Breast epithelium (tissue), 4 donors: ENCODE results near the gene PPDPF. TPM values are rescaled to one million over a fixed set of nuclear protein-coding genes. Genes with fewer than 3 reads are reported as not detected.

ENCODE experiments used
- DNase-seq, 2 donors: peaks; one replicate each; pipeline ENCODE4 v3.0.0-alpha.2; 2019; ENCODE audit warnings: low spot score in 2 of 2
- H3K27ac ChIP-seq, 2 donors: fragments of 200-600 bp; sonication (generic) in 1 of 2; one replicate each; pipeline ENCODE4 v1.5.1; 2016 to 2019; ENCODE audit warnings: mild to moderate bottlenecking in 1 of 2
- H3K27me3 ChIP-seq, 2 donors: fragments of 200-600 bp; sonication (generic) in 1 of 2; one replicate each; pipeline versions ENCODE4 v1.5.1 to v1.6.0; 2017 to 2019; ENCODE audit warnings: control low read depth in 1 of 2, mild to moderate bottlenecking in 1 of 2
- H3K36me3 ChIP-seq: fragments of 200-600 bp; one replicate; pipeline ENCODE4 v1.5.1; 2019
- H3K4me1 ChIP-seq, 2 donors: fragments of 200-600 bp; sonication (generic); one replicate each; pipeline ENCODE4 v1.5.1; 2016 to 2019; ENCODE audit warnings: control low read depth in 1 of 2
- H3K4me3 ChIP-seq, 3 donors: fragments of 200-600 bp; sonication (generic); 1 replicate in 2 of 3; 2 replicates in 1 of 3; pipeline ENCODE4 v1.5.1; 2016 to 2019; ENCODE audit warnings: mild to moderate bottlenecking in 3 of 3, moderate library complexity in 2 of 3
- H3K9me3 ChIP-seq, 2 donors: fragments of 200-600 bp; sonication (generic) in 1 of 2; one replicate each; pipeline ENCODE4 v1.5.1; 2016 to 2019; ENCODE audit warnings: control low read depth in 1 of 2
- CTCF ChIP-seq, 3 donors: fragments of 450-650 bp; IDR thresholded peaks; one replicate each; pipeline ENCODE4 v1.5.1; 2016 to 2017; ENCODE audit warnings: antibody characterized with exemption in 3 of 3, mild to moderate bottlenecking in 3 of 3, moderate library complexity in 3 of 3
- POLR2A ChIP-seq: fragments of 450-650 bp; IDR thresholded peaks from one replicate; pipeline ENCODE4 v1.6.1; 2016; ENCODE audit warnings: antibody characterized with exemption, mild to moderate bottlenecking, moderate library complexity
- POLR2AphosphoS5 ChIP-seq, 3 donors: sonication (generic); formaldehyde crosslinking; IDR thresholded peaks; one replicate each; pipeline ENCODE4 v1.6.1; 2017; ENCODE audit warnings: antibody characterized with exemption in 3 of 3
- intact Hi-C: fragments of 100-400 bp; cut with DNase I; formaldehyde crosslinking; loops from one replicate; pipeline ENCODE4 v1.15.1; 2023; ENCODE audit warnings: low total_unique reads
- total RNA-seq, 3 donors: library from RNA; depleted of rRNA; stranded (reverse); fragments of >200 nt; gene quantifications; one replicate each; pipeline ENCODE4 v1.1.0, GENCODE V29; 2016

The PPDPF gene
- total RNA-seq, 3 donors from 2014 or later: 71.8 to 151 (median 133) TPM

- Histone ChIP-seq H3K9me3 (no peaks in the 10 kb centered on the region), H3K27me3 (peaks cover 0 to 62% of the 10 kb centered on the region in 2 donors), H3K4me3 (no peak overlapping the region), H3K36me3 (no peaks in the 10 kb centered on the region), H3K4me1 (no peaks in the 10 kb centered on the region), H3K27ac (no peak overlapping the region)
- no peak for DNase-seq
- TF ChIP-seq POLR2AphosphoS5 (IDR thresholded peaks at IDR 0.05): no peak
- TF ChIP-seq POLR2A: no peak
- no peak for TF ChIP-seq CTCF (IDR thresholded peaks at IDR 0.05)
- intact Hi-C loops: no loop called here
Measured at GRCh38 chr20:63492518-63492917, 28.0 kb upstream of the PPDPF start.

GRCh38 chr20:63492982-63493381 is 27.6 kb upstream of the PPDPF start:
- TF ChIP-seq POLR2A: no peak
- Histone ChIP-seq H3K27ac (no peak overlapping the region), H3K9me3 (no peaks in the 10 kb centered on the region), H3K27me3 (peaks cover 0 to 62% of the 10 kb centered on the region in 2 donors), H3K4me1 (no peaks in the 10 kb centered on the region), H3K36me3 (no peaks in the 10 kb centered on the region), H3K4me3 (no peak overlapping the region)
- DNase-seq: no peak
- intact Hi-C loops: no loop called here

GRCh38 chr20:63493563-63494020 is 27.0 kb upstream of the PPDPF start:
- no peak overlapping the region for H3K27ac ChIP-seq

GRCh38 chr20:63494084-63494419 is 26.5 kb upstream of the PPDPF start:
- peaks cover 4 to 60% of the 10 kb centered on the region in 2 donors for H3K27me3 ChIP-seq

More at GRCh38 chr20:63493563-63494020, 27.0 kb upstream of the PPDPF start:
- intact Hi-C loops: no loop called here
- H3K27me3 ChIP-seq: peaks cover 3 to 63% of the 10 kb centered on the region in 2 donors
- TF ChIP-seq POLR2A (no peak), CTCF (IDR thresholded peaks at IDR 0.05) (no peak), POLR2AphosphoS5 (IDR thresholded peaks at IDR 0.05) (no peak)
- peaks cover 0 to 5% of the 10 kb centered on the region in 2 donors for H3K4me1 ChIP-seq
- no peaks in the 10 kb centered on the region for H3K9me3 ChIP-seq
- no peak for DNase-seq
- no peak overlapping the region for H3K4me3 ChIP-seq
- no peaks in the 10 kb centered on the region for H3K36me3 ChIP-seq

GRCh38 chr20:63494420-63495166 is 26.0 kb upstream of the PPDPF start:
- Histone ChIP-seq H3K27ac (no peak overlapping the region), H3K36me3 (no peaks in the 10 kb centered on the region), H3K27me3 (peaks cover 4 to 60% of the 10 kb centered on the region in 2 donors), H3K4me3 (no peak overlapping the region), H3K4me1 (peaks cover 0 to 9% of the 10 kb centered on the region in 2 donors), H3K9me3 (no peaks in the 10 kb centered on the region)
- DNase-seq: no peak
- TF ChIP-seq CTCF (IDR thresholded peaks at IDR 0.05) (no peak), POLR2A (no peak), POLR2AphosphoS5 (IDR thresholded peaks at IDR 0.05) (no peak)
- intact Hi-C loops: no loop called here

More at GRCh38 chr20:63494084-63494419, 26.5 kb upstream of the PPDPF start:
- H3K9me3 ChIP-seq: no peaks in the 10 kb centered on the region
- no peaks in the 10 kb centered on the region for H3K36me3 ChIP-seq
- TF ChIP-seq POLR2AphosphoS5 (IDR thresholded peaks at IDR 0.05): no peak
- peaks cover 0 to 5% of the 10 kb centered on the region in 2 donors for H3K4me1 ChIP-seq
- no peak overlapping the region for H3K4me3 ChIP-seq
- intact Hi-C loops: no loop called here
- DNase-seq: no peak
- H3K27ac ChIP-seq: no peak overlapping the region

GRCh38 chr20:63495167-63495720 is 25.3 kb upstream of the PPDPF start:
- Histone ChIP-seq H3K36me3 (no peaks in the 10 kb centered on the region), H3K27me3 (peaks cover 7 to 58% of the 10 kb centered on the region in 2 donors), H3K4me3 (no peak overlapping the region), H3K27ac (no peak overlapping the region), H3K9me3 (no peaks in the 10 kb centered on the region), H3K4me1 (peaks cover 0 to 10% of the 10 kb centered on the region in 2 donors)
- DNase-seq: no peak
- intact Hi-C loops: no loop called here
- TF ChIP-seq POLR2A: no peak
- no peak for TF ChIP-seq CTCF (IDR thresholded peaks at IDR 0.05)
- no peak for TF ChIP-seq POLR2AphosphoS5 (IDR thresholded peaks at IDR 0.05)
